SK-N-SH (cell line): Measurements from ENCODE around the gene IQGAP1. TPM values are rescaled to one million over a fixed set of nuclear protein-coding genes. Genes with fewer than 3 reads are reported as not detected.

ENCODE experiments used
- CTCF ChIA-PET: fragments of 300-600, 350-600 bp; formaldehyde crosslinking; extraction: SDS; loops from one replicate; lab custom pipeline; 2021; lab: Yijun Ruan, JAX
- POLR2A ChIA-PET: fragments of 350-600 bp; sonication (Branson Sonifier 250); formaldehyde crosslinking; extraction: SDS; loops from one replicate; lab custom pipeline; 2020; ENCODE audit warnings: antibody characterized with exemption, inconsistent platforms; lab: Yijun Ruan, JAX
- DNase-seq: peaks from one replicate; pipeline ENCODE4 v3.0.0; 2012
- H2AFZ ChIP-seq: fragments of 200-600 bp; sonication (generic); 2 replicates; pipeline ENCODE4 v1.8.1; 2016; ENCODE audit warnings: antibody characterized with exemption, mild to moderate bottlenecking, low read depth
- H3F3A ChIP-seq: fragments of 200-600 bp; sonication (generic); replicated peaks from 2 replicates; pipeline ENCODE3; 2016; ENCODE audit warnings: antibody characterized with exemption, mild to moderate bottlenecking; ENCODE audit not compliant: insufficient read depth
- H3K27ac ChIP-seq, 2 experiments: fragments of 200-500 bp in 1 of 2; fragments of 200-600 bp in 1 of 2; sonication (Bioruptor generic) in 1 of 2; sonication (generic), shearing (Covaris generic) in 1 of 2; 2 replicates each; pipeline versions ENCODE4 v1.5.1 to v1.6.1; 2014 to 2016; ENCODE audit warnings: low read depth in 2 of 2, inconsistent platforms in 1 of 2, low read length in 1 of 2, mild to moderate bottlenecking in 1 of 2, mixed read lengths in 1 of 2
- H3K27me3 ChIP-seq: fragments of 200-600 bp; sonication (generic), shearing (Covaris generic); 2 replicates; pipeline ENCODE4 v1.6.1; 2016; ENCODE audit warnings: mixed run types; ENCODE audit not compliant: insufficient read depth
- H3K36me3 ChIP-seq, 2 experiments: fragments of 200-500 bp in 1 of 2; fragments of 200-600 bp in 1 of 2; sonication (Bioruptor generic) in 1 of 2; sonication (generic) in 1 of 2; replicated peaks in 1 of 2; 2 replicates each; pipeline versions ENCODE3 to v1.5.1; 2014 to 2016; ENCODE audit warnings: low read length in 1 of 2, mild to moderate bottlenecking in 1 of 2; ENCODE audit not compliant: insufficient read depth in 2 of 2, control insufficient read depth in 1 of 2
- H3K4me1 ChIP-seq, 2 experiments: fragments of 200-500 bp in 1 of 2; fragments of 200-600 bp in 1 of 2; sonication (Bioruptor generic) in 1 of 2; sonication (generic), shearing (Covaris generic) in 1 of 2; 2 replicates each; pipeline versions ENCODE4 v1.5.1 to v1.6.1; 2014 to 2016; ENCODE audit warnings: low read depth in 1 of 2, low read length in 1 of 2, mixed run types in 1 of 2; ENCODE audit not compliant: insufficient read depth in 2 of 2, control insufficient read depth in 1 of 2
- H3K4me2 ChIP-seq: fragments of 200-600 bp; sonication (generic), shearing (Covaris generic); 2 replicates; pipeline ENCODE4 v1.6.1; 2017; ENCODE audit warnings: mixed run types
- H3K4me3 ChIP-seq, 2 experiments: fragments of 200-500 bp in 1 of 2; fragments of 200-600 bp in 1 of 2; sonication (Bioruptor generic) in 1 of 2; sonication (generic), shearing (Covaris generic) in 1 of 2; 2 replicates each; pipeline versions ENCODE4 v1.5.1 to v1.8.1; 2014 to 2016; ENCODE audit warnings: low read depth in 2 of 2, inconsistent platforms in 1 of 2, low read length in 1 of 2, mild to moderate bottlenecking in 1 of 2, mixed read lengths in 1 of 2, moderate library complexity in 1 of 2
- H3K79me2 ChIP-seq: fragments of 200-600 bp; sonication (generic); 2 replicates; pipeline ENCODE4 v1.8.1; 2017; ENCODE audit warnings: mild to moderate bottlenecking; ENCODE audit not compliant: insufficient read depth
- H3K9ac ChIP-seq: fragments of 200-600 bp; sonication (generic); 2 replicates; pipeline ENCODE4 v1.6.1; 2017; ENCODE audit warnings: mixed run types
- H3K9me2 ChIP-seq: fragments of 200-600 bp; sonication (generic); 2 replicates; pipeline ENCODE4 v1.6.1; 2017; ENCODE audit warnings: mixed run types
- H3K9me3 ChIP-seq: fragments of 200-600 bp; sonication (generic); 2 replicates; pipeline ENCODE4 v1.6.1; 2017; ENCODE audit warnings: mixed run types, mild to moderate bottlenecking, moderate library complexity
- H4K20me1 ChIP-seq: fragments of 200-600 bp; sonication (generic); 2 replicates; pipeline ENCODE4 v1.6.1; 2017; ENCODE audit warnings: mild to moderate bottlenecking, mixed run types; ENCODE audit not compliant: insufficient read depth
- ELF1 ChIP-seq: IDR thresholded peaks from 2 replicates; pipeline ENCODE4 v1.4.0; 2012
- FOXM1 ChIP-seq: IDR thresholded peaks from 2 replicates; pipeline ENCODE4 v1.4.0; 2012; ENCODE audit warnings: low read depth, mild to moderate bottlenecking
- GABPA ChIP-seq: IDR thresholded peaks from 2 replicates; pipeline ENCODE4 v1.4.0; 2012; ENCODE audit warnings: low read depth, mild to moderate bottlenecking
- JUND ChIP-seq: IDR thresholded peaks from 2 replicates; pipeline ENCODE4 v1.4.0; 2012
- MXI1 ChIP-seq: IDR thresholded peaks from 2 replicates; pipeline ENCODE4 v1.6.1; 2012; ENCODE audit warnings: mild to moderate bottlenecking, low read depth, low read length, improper control_type of control experiment
- NFIC ChIP-seq: IDR thresholded peaks from 2 replicates; pipeline ENCODE4 v1.4.0; 2012; ENCODE audit warnings: borderline replicate concordance
- NRF1 ChIP-seq: IDR thresholded peaks from 2 replicates; pipeline ENCODE4 v1.6.1; 2012; ENCODE audit warnings: low read depth, mild to moderate bottlenecking, low read length
- PBX3 ChIP-seq: IDR thresholded peaks from 2 replicates; pipeline ENCODE4; 2012
- RAD21 ChIP-seq: IDR thresholded peaks from 2 replicates; pipeline ENCODE4 v1.6.1; 2012; ENCODE audit warnings: mild to moderate bottlenecking, low read length
- RCOR1 ChIP-seq: fragments of 150-350 bp; IDR thresholded peaks from 2 replicates; pipeline ENCODE4 v1.6.1; 2017; ENCODE audit warnings: antibody characterized with exemption, low read length
- REST ChIP-seq: IDR thresholded peaks from 2 replicates; pipeline ENCODE4 v1.6.1; 2012; ENCODE audit warnings: mild to moderate bottlenecking, low read depth, low read length, moderate library complexity
- RFX5 ChIP-seq: IDR thresholded peaks from 2 replicates; pipeline ENCODE4 v1.6.1; 2012; ENCODE audit warnings: mild to moderate bottlenecking, improper control_type of control experiment, low read length
- RXRA ChIP-seq: IDR thresholded peaks from 2 replicates; pipeline ENCODE4 v1.4.0; 2012; ENCODE audit warnings: low read depth, mild to moderate bottlenecking, borderline replicate concordance
- SIN3A ChIP-seq: IDR thresholded peaks from 2 replicates; pipeline ENCODE4 v1.6.1; 2012; ENCODE audit warnings: low read depth, mild to moderate bottlenecking, low read length, moderate library complexity, borderline replicate concordance
- TAF1 ChIP-seq: IDR thresholded peaks from 2 replicates; pipeline ENCODE4 v1.6.1; 2012; ENCODE audit warnings: low read depth, mild to moderate bottlenecking, low read length, moderate library complexity, borderline replicate concordance
- USF1 ChIP-seq: IDR thresholded peaks from 2 replicates; pipeline ENCODE4 v1.4.0; 2012; ENCODE audit warnings: low read depth, borderline replicate concordance
- WGBS: methylation state at CpG from one replicate; pipeline ENCODE4 v1.1.6; 2017; ENCODE audit warnings: low lambda C conversion rate; 5-methylcytosine and 5-hydroxymethylcytosine counted together
- polyA plus RNA-seq, 3 experiments: library from polyadenylated mRNA; depleted of rRNA; stranded (reverse); fragments of >200 nt; gene quantifications; 2 replicates each; pipeline ENCODE4 v1.2.3, GENCODE V29; 2012

Gene IQGAP1
- polyA plus RNA-seq, 1 of the 3 experiments (the other 2 are of a cell fraction), result 56.5 TPM

GRCh38 chr15:90423801-90424319, 35.8 kb downstream of the IQGAP1 start:
- H2AFZ ChIP-seq, result no peak overlapping the region
- TF ChIP-seq GABPA (no peak), PBX3 (no peak), RXRA (no peak), NRF1 (no peak), RCOR1 (no peak), FOXM1 (no peak), SIN3A (no peak), MXI1 (no peak), JUND (no peak), ELF1 (no peak), NFIC (no peak), TAF1 (no peak), USF1 (no peak), RAD21 (no peak), REST (no peak), RFX5 (no peak)

More at GRCh38 chr15:90423801-90424319, 35.8 kb downstream of the IQGAP1 start:
- Histone ChIP-seq H3F3A (peaks cover 35% of the 10 kb centered on the region), H3K36me3 (peaks cover 0 to 11% of the 10 kb centered on the region in 2 experiments), H3K9ac (no peak overlapping the region), H3K27ac (no peak overlapping the region; a peak in 1 of 4 replicates), H3K4me2 (no peak overlapping the region), H3K79me2 (peaks cover 95% of the 10 kb centered on the region), H3K9me3 (no peaks in the 10 kb centered on the region), H4K20me1 (peaks cover 53% of the 10 kb centered on the region), H3K27me3 (no peaks in the 10 kb centered on the region), H3K4me1 (peaks cover 0 to 57% of the 10 kb centered on the region in 2 experiments; a peak in 2 of 4 replicates), H3K9me2 (no peaks in the 10 kb centered on the region), H3K4me3 (no peak overlapping the region)
- no peak for DNase-seq
- POLR2A ChIA-PET, result no interaction called here
- 91% methylated on average over 4 of the region's 4 CpGs for WGBS
- CTCF ChIA-PET, result interaction anchor here (1.3 to 3.3 kb wide), 4 partner anchors 9 to 104 kb away, joined by 4 to 12 read pairs (median 7); no protein-coding TSS in a partner anchor
